Measurements from ENCODE around the gene LHFPL3. TPM values are rescaled to one million over a fixed set of nuclear protein-coding genes. Genes with fewer than 3 reads are reported as not detected.

The LHFPL3 gene
- total RNA-seq, 1 experiment from 2014 or later: not detected

DNA sequence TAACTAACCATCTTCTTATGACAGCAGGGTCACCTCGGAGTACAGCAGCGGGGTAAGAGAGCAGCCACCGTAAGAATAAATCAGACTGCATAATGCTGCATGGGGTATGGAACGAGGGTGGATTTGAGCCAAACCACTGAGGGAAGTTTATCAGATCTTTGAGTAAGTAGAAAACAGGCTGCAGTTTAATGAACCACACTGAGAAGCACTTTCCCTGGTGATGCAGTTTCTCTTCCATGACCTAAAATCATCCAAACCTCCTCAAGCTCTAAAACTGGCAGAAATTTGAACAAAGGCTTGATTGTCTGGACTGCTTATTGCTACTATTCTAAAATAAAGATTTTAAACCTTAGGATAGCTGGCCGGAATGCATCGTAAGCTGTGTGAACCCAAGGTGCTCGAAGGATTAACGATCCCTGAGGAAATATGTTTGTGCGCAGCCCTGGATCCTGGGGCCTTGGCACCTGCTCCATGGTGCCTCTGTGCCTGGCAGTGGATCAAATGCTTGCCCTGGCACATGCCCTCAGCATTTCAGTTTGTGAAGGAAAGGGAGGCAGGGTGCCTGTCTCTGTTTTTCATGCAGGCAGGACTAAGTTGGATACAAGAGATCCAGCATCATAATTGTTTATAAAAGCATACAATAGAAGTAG is 322.7 kb downstream of the LHFPL3 start:
- no peak overlapping the region for H4K8ac ChIP-seq (replicated peaks; ENCODE audit: insufficient read length, low read depth, low read length)
- H3K23me2 ChIP-seq (ENCODE audit: insufficient read length, low read depth, low read length, poor library complexity, severe bottlenecking): no peaks in the 10 kb centered on the region
- H2BK5ac ChIP-seq (ENCODE audit: insufficient read length, low read length): no peak overlapping the region
- Mint-ChIP-seq H3K4me1 (no peaks in the 10 kb centered on the region), H3K36me3 (ENCODE audit: insufficient read depth in 1 of 3, low read depth in 3 of 3) (no peaks in the 10 kb centered on the region; a peak in 1 of 7 replicates), H3K27me3 (ENCODE audit: low read depth) (peaks cover 2% of the 10 kb centered on the region), H3K9me3 (no peaks in the 10 kb centered on the region), H3K27ac (no peak overlapping the region), H3K4me3 (no peak overlapping the region)
- no peak overlapping the region for H2BK15ac ChIP-seq (ENCODE audit: low read depth, low read length)
- no CpG with 5 or more reads among the region's 9 CpGs for WGBS (ENCODE audit: extremely low coverage, insufficient read length, low lambda C conversion rate)
- H3K9ac ChIP-seq (ENCODE audit: extremely low read depth, insufficient read length, low read length): no peak overlapping the region
- no peak overlapping the region for H3K4ac ChIP-seq (ENCODE audit: low read depth, low read length)
- H3K14ac ChIP-seq (ENCODE audit: insufficient read depth, low read length): no peak overlapping the region
- no peaks in the 10 kb centered on the region for H3K79me1 ChIP-seq (ENCODE audit: insufficient read depth, low read depth, low read length, poor library complexity, severe bottlenecking)
- TF ChIP-seq, protein P1, sequence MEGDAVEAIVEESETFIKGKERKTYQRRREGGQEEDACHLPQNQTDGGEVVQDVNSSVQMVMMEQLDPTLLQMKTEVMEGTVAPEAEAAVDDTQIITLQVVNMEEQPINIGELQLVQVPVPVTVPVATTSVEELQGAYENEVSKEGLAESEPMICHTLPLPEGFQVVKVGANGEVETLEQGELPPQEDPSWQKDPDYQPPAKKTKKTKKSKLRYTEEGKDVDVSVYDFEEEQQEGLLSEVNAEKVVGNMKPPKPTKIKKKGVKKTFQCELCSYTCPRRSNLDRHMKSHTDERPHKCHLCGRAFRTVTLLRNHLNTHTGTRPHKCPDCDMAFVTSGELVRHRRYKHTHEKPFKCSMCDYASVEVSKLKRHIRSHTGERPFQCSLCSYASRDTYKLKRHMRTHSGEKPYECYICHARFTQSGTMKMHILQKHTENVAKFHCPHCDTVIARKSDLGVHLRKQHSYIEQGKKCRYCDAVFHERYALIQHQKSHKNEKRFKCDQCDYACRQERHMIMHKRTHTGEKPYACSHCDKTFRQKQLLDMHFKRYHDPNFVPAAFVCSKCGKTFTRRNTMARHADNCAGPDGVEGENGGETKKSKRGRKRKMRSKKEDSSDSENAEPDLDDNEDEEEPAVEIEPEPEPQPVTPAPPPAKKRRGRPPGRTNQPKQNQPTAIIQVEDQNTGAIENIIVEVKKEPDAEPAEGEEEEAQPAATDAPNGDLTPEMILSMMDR (conservative IDR thresholded peaks at IDR 0.05): no peak
- no peaks in the 10 kb centered on the region for H3K9me3 ChIP-seq (ENCODE audit: control insufficient read depth, low read depth, low read length)
- H3K23ac ChIP-seq (ENCODE audit: insufficient read length, low read depth, low read length): no peak overlapping the region
- H3K27me3 ChIP-seq (ENCODE audit: insufficient read depth, low read length): no peaks in the 10 kb centered on the region; the same call in 1 of the 2 replicates
- no peak overlapping the region for H4K91ac ChIP-seq (ENCODE audit: insufficient read length, low read depth, low read length)
- no peak overlapping the region for H3K56ac ChIP-seq (ENCODE audit: insufficient read length, low read depth, low read length)
- no peak overlapping the region for H3K27ac ChIP-seq (ENCODE audit: insufficient read length, low read depth, low read length)
- no peaks in the 10 kb centered on the region for H3K79me2 ChIP-seq (ENCODE audit: insufficient read depth, low read length)
- H2AK5ac ChIP-seq (ENCODE audit: insufficient read length, low read length): no peak overlapping the region
- H3T11ph ChIP-seq (ENCODE audit: low read length): no peak overlapping the region
- no peak overlapping the region for H3K18ac ChIP-seq (ENCODE audit: insufficient read length, low read depth, low read length)
- H3K4me1 ChIP-seq (ENCODE audit: insufficient read depth, low read length): no peaks in the 10 kb centered on the region
- no peak overlapping the region for H2BK20ac ChIP-seq (ENCODE audit: low read depth, low read length, poor library complexity, severe bottlenecking)
- no peak overlapping the region for H2BK12ac ChIP-seq (ENCODE audit: insufficient read length, low read depth, low read length)
- no peak overlapping the region for H4K5ac ChIP-seq (ENCODE audit: insufficient read length, low read depth, low read length)
- H2BK120ac ChIP-seq (ENCODE audit: low read depth, low read length, poor library complexity, severe bottlenecking): no peak overlapping the region
- H4K20me1 ChIP-seq (ENCODE audit: control insufficient read depth, insufficient read depth, insufficient read length): no peaks in the 10 kb centered on the region
- no peak overlapping the region for H3K4me2 ChIP-seq (ENCODE audit: insufficient read depth, insufficient read length, low read length)
- no peak overlapping the region for H2AFZ ChIP-seq (ENCODE audit: low read length)
- no peak for DNase-seq
